22Rv1 (cell line): ENCODE measurements around the gene BMERB1.
"Not testable (repeated sequence)": the region's sequence is repeated elsewhere in the genome, so short reads cannot be mapped to it uniquely, and the experiment has no call there.

Experiments used
- H3K27ac ChIP-seq: fragments of 450-650 bp; 2 replicates; pipeline ENCODE4 v1.5.1; 2017
- CTCF ChIP-seq: fragments of 450-650 bp; IDR thresholded peaks from 2 replicates; pipeline ENCODE4 v1.5.1; 2017; ENCODE audit warnings: mild to moderate bottlenecking
- ZFX ChIP-seq: fragments of 450-650 bp; IDR thresholded peaks from 2 replicates; pipeline ENCODE4 v1.6.1; 2017; ENCODE audit warnings: antibody characterized with exemption, borderline replicate concordance

BMERB1 gene

GRCh38 chr16:15464401-15465186 is 30.2 kb downstream of the BMERB1 start:
- TF ChIP-seq CTCF (no peak), ZFX (no peak)

GRCh38 chr16:15466131-15466530 is 31.7 kb downstream of the BMERB1 start:
- TF ChIP-seq CTCF, result no peak
- TF ChIP-seq ZFX, result no peak
- H3K27ac ChIP-seq, result no peak overlapping the region

More at GRCh38 chr16:15464401-15465186, 30.2 kb downstream of the BMERB1 start:
- H3K27ac ChIP-seq, result no peak overlapping the region

GRCh38 chr16:15466886-15467781 is 32.7 kb downstream of the BMERB1 start:
- H3K27ac ChIP-seq, result no peak overlapping the region
- TF ChIP-seq CTCF (peak; percentile 56), ZFX (no peak)

GRCh38 chr16:15476971-15477370 is 42.6 kb downstream of the BMERB1 start:
- H3K27ac ChIP-seq, result not testable (repeated sequence)

- TF ChIP-seq CTCF (no peak), ZFX (no peak)
- H3K27ac ChIP-seq, result no peak overlapping the region
Observed at GRCh38 chr16:15477802-15478201, 43.4 kb downstream of the BMERB1 start.

GRCh38 chr16:15482068-15482747 is 47.8 kb downstream of the BMERB1 start:
- H3K27ac ChIP-seq, result no peak overlapping the region
- TF ChIP-seq CTCF, result no peak
- TF ChIP-seq ZFX, result no peak

- no peak overlapping the region for H3K27ac ChIP-seq
- TF ChIP-seq CTCF (no peak), ZFX (no peak)
Observed at GRCh38 chr16:15482748-15483298, 48.4 kb downstream of the BMERB1 start.
